HG03108 (cell line): ENCODE data around the gene RAD51AP2.
"Not testable (repeated sequence)": the region's sequence is repeated elsewhere in the genome, so short reads cannot be mapped to it uniquely, and the experiment has no call there.

Experiments used
- ATAC-seq: cut with Tn5 transposase; IDR thresholded peaks from one replicate; pipeline ENCODE4 v1.9.1; 2021; ENCODE audit warnings: moderate library complexity; ENCODE audit not compliant: unreplicated experiment

The RAD51AP2 gene

DNA sequence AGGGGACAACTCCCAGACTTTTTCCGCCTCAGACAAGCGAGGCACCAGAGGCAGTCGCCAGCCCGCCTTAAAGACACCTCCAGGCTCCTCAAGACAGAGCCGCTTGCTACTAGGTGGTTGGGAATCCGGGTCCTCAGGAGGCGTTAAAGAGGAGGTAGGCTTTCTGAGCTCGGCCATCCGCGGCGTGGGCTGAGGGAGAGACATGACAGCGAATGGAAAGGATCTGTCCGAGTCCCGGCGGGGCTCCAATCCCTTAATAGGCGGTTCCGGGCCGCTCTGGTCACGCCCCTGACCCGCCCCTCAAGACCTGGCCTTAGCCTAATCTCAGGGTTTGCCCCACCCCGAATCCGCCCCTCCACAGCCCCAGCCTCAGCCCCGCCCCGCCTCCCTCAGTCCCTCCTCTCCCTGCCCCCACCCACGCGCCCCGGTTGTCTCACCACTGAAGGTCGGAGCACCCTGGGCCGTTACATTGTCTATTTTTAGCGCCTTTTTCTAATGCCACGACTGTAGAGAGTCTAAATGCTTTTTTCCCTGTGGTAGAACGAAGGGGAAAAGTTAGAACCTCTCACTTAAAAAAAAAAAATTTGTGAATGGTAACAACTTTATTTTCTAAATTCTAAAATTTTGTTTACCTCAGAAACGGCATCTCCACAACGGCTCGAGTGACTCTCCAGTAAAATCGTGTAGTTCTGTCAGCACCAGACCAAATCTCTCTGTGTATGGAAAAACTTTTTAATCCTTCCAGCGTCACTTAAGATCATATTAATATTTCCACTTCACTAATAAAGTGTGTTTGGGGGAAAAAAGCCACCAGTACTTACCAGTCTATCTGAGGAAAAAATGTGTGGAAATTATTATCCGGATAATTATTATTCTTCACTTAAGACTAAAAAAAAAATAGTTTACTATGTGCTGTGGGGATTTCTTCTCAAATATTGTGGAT is at the start of gene RAD51AP2:
RAD51AP2 (minus strand) TSS at position 229 of the 943 bp plus-strand sequence; CDS start at position 204, 25 bp downstream.
- ATAC-seq: peak; percentile 74

DNA sequence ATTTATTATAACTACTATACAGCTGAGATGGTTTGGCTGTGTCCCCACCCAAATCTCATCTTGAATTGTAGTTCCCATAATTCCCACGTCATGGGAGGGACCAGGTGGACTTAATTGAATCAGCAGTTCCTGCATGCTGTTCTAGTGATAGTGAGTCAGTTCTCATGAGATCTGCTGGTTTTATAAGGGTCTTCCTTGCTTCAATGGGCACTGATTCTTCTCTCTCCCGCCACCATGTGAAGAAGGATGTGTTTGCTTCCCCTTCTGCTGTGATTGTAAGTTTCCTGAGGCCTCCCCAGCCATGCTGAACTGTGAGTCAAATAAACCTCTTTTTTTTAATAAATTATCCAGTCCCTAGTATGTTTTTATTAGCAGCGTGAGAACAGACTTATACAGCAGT is 47.5 kb upstream of the RAD51AP2 start:
- ATAC-seq: not testable (repeated sequence)

DNA sequence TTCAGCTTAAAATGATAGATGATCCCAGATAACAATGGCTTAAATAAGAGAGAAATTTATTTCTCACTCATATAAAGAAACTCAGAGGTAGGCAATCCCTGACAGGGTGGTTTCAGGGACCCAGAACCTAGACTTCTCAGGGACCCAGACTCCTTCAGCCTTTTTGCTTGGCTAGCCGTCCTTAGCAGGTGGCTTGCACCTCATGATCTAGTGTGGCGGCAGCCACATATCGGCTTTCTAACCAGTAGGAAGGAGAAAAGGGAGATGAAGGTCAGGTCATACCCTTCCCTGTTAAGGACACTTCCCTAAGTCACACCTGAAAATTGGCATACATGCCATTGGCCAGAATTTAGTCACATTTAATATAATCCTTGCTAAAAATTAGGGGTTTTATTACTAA is 40.6 kb upstream of the RAD51AP2 start:
- no peak for ATAC-seq

DNA sequence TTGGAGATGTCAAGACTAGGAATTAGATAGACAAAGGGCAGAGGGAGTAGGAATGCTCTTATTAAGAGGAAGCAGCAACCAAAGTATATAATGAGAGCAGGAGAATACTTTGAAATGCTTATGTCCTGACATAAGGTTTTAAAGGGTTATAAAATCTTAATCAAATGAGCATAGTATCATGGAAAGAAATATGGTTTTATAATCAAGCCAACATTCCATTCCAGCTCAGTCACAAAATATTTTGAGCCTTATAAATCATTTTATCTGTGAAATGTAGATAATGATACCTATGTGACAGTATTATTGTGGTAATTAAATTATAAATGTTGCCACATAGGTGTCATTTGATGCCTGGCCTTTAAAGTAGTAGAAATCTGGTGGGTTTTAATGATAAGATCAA is 39.8 kb upstream of the RAD51AP2 start:
- ATAC-seq: no peak

GRCh38 chr2:17557596-17557995 is 39.4 kb upstream of the RAD51AP2 start:
- ATAC-seq: no peak

GRCh38 chr2:17555150-17555549 is 36.9 kb upstream of the RAD51AP2 start:
- ATAC-seq: no peak

- ATAC-seq: no peak
Observed at GRCh38 chr2:17550907-17551306, 32.7 kb upstream of the RAD51AP2 start.

GRCh38 chr2:17547737-17548136 is 29.5 kb upstream of the RAD51AP2 start:
- ATAC-seq: no peak

DNA sequence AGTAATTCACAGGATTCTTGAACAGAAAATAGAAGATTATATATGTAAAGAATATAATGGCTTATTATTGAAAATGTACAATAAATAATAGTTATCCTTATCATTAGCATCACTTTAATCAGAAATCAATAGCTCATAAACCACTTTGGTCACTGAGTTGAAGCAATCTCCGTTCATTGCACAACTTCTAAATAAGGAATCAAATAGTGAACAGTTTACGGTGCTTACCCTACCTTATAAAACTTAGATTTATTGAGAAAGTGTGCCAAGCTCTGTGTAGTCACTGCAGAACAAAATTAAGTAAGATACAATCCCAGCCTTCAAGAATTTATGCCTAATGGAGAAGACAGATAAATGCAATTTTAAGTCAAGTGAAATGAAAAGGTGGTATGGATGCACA is 29.0 kb upstream of the RAD51AP2 start:
- no peak for ATAC-seq

- ATAC-seq: no peak
Observed at GRCh38 chr2:17545680-17546613, 27.7 kb upstream of the RAD51AP2 start.

DNA sequence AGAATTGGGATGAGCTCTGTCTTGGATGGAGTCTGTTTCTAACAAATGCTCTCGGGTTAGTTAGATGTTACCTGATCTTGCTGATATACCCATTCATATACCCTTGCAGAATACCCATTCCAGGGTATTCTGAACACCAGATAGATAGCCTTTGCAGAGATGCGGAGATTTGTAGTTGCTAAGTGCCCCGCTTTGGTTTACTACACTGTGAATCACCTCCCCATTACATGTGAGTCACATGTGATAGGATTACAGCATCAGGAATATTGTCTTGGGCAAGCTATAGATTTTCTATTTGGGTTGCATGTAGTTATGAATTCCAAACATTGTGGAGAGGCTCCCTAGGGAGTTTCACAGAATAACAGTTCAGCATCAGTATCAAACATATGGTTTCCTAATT is 26.0 kb upstream of the RAD51AP2 start:
- ATAC-seq: no peak

GRCh38 chr2:17543848-17544247 is 25.6 kb upstream of the RAD51AP2 start:
- no peak for ATAC-seq

GRCh38 chr2:17543131-17543660 is 25.0 kb upstream of the RAD51AP2 start:
- ATAC-seq: no peak

DNA sequence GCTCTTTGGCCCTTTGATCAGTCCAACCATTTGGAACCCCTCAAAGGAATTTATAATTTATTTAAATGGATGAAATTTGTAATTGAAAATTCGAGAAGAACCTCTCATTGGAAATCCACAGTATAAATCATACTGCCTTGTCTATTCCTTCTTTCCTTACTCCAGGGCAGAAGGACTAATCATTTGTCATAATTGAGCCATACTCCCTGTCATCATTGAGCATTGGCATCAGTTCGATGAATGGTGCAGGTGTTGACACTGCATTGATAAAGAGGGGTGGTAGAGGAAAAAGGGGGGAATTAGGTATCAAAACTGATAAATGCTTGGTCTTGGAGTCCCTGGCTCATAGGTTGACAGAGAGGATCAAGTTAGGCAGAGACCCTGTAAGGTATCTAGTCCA is 24.2 kb upstream of the RAD51AP2 start:
- no peak for ATAC-seq

DNA sequence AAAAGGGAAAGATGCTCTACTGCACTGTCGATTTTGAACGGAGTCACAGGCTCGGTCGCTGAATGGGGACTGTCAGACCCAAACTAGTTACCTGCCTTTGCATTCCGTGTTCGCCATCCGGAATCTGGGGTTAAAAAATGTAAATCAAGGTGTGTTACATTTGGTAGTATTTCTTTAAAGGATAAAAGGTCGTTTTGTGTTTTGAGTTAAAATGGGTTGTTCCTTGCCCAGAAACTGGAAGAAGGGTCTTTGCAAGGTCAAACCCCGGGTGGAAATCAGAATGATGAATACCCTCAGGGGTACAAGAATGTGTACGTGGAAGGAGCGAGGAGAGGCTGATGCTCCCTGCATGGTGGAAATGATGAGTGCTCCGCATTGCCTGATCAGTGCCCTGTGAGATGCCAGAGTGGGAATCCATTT is 23.3 kb upstream of the RAD51AP2 start:
- no peak for ATAC-seq

GRCh38 chr2:17540813-17541530 is 22.7 kb upstream of the RAD51AP2 start:
- no peak for ATAC-seq

- ATAC-seq: no peak
Observed at GRCh38 chr2:17540093-17540812, 22.0 kb upstream of the RAD51AP2 start, which contains the start of gene VSNL1. TSS of gene VSNL1 (plus strand) at chr2:17540696. CDS start at chr2:17592075, 51,379 bp downstream.

DNA sequence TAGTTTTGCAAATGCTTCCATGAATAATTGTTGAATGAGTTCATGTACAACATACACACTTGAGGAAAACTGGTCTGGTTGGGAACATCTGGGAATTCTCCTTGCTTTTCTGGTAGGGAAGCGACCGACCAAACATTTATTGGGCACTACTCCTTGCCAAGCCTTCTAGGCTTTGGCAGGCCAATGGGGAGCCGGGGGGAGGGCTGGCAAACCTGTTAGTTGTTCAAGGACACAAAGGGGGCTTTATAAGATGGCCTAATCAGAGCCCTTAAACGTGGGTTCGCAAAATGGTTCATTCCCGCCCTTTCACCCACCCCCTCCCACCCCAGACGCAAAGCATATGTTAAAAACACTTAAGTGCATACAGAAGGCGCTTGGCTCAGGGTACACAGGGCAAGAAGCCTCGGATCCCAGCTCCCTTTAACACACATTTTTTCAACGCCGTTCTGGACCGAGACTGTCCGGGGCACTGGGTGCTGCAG is 21.4 kb upstream of the RAD51AP2 start:
- ATAC-seq: no peak

GRCh38 chr2:17538844-17539554 is 20.8 kb upstream of the RAD51AP2 start:
- no peak for ATAC-seq
